Smooth muscle cell (in vitro differentiated cells): ENCODE measurements around the gene CPOX. TPM values are rescaled to one million over a fixed set of nuclear protein-coding genes. Genes with fewer than 3 reads are reported as not detected.
"Not testable (repeated sequence)": the region's sequence is repeated elsewhere in the genome, so short reads cannot be mapped to it uniquely, and the experiment has no call there.

Experiments
- DNase-seq: peaks from one replicate; lab custom pipeline; 2025; ENCODE audit not compliant: unreplicated experiment; lab: John Stamatoyannopoulos, UW
- H2AFZ ChIP-seq: fragments of 200-600 bp; sonication (generic); 2 replicates; pipeline ENCODE4 v1.6.0; 2016; ENCODE audit warnings: antibody characterized with exemption, low read depth, mild to moderate bottlenecking
- H3F3A ChIP-seq: fragments of 200-600 bp; sonication (generic); 2 replicates; pipeline ENCODE4 v1.6.0; 2017; ENCODE audit warnings: antibody characterized with exemption, low read depth
- H3K27ac ChIP-seq: fragments of 200-600 bp; sonication (generic); 2 replicates; pipeline ENCODE4 v1.5.1; 2016; ENCODE audit warnings: low read depth, mild to moderate bottlenecking
- H3K27me3 ChIP-seq: fragments of 200-600 bp; sonication (generic); 2 replicates; pipeline ENCODE4 v1.6.1; 2016; ENCODE audit warnings: low read depth, mild to moderate bottlenecking
- H3K36me3 ChIP-seq: fragments of 200-600 bp; sonication (generic); 2 replicates; pipeline ENCODE4 v1.5.1; 2016; ENCODE audit warnings: low read depth
- H3K4me1 ChIP-seq: fragments of 200-600 bp; sonication (generic); 2 replicates; pipeline ENCODE4 v1.5.1; 2016; ENCODE audit warnings: low read depth
- H3K4me2 ChIP-seq: fragments of 200-600 bp; sonication (generic); 2 replicates; pipeline ENCODE4 v1.6.0; 2016; ENCODE audit warnings: mild to moderate bottlenecking
- H3K4me3 ChIP-seq: fragments of 200-600 bp; sonication (generic); 2 replicates; pipeline ENCODE4 v1.5.1; 2016; ENCODE audit warnings: mild to moderate bottlenecking
- H3K79me2 ChIP-seq: fragments of 200-600 bp; sonication (generic); 2 replicates; pipeline ENCODE4 v1.6.0; 2016; ENCODE audit warnings: low read depth, mild to moderate bottlenecking
- H3K9ac ChIP-seq: fragments of 200-600 bp; sonication (generic); 2 replicates; pipeline ENCODE4 v1.6.0; 2016; ENCODE audit warnings: low read depth
- H3K9me3 ChIP-seq: fragments of 200-600 bp; sonication (generic); replicated peaks from 2 replicates; pipeline ENCODE4 v1.5.1; 2016; ENCODE audit warnings: low read depth
- H4K20me1 ChIP-seq: fragments of 200-600 bp; sonication (generic); 2 replicates; pipeline ENCODE4 v1.6.0; 2016; ENCODE audit warnings: low read depth
- CTCF ChIP-seq: fragments of 200-600 bp; sonication (generic); IDR thresholded peaks from 2 replicates; pipeline ENCODE4 v1.5.1; 2017; ENCODE audit warnings: borderline replicate concordance, mild to moderate bottlenecking, antibody characterized with exemption; ENCODE audit not compliant: insufficient read depth, poor library complexity, severe bottlenecking
- whole genome bisulfite sequencing: methylation state at CpG from one replicate; pipeline ENCODE4 v1.1.7; 2016; ENCODE audit warnings: low lambda C conversion rate; 5-methylcytosine and 5-hydroxymethylcytosine counted together
- polyA plus RNA-seq: library from polyadenylated mRNA; unstranded; fragments of >200 nt; fragmentation: Nextera tagmentation; extraction: Ambion mirVana; gene quantifications from 2 replicates; pipeline ENCODE4 v1.2.1, GENCODE V29; 2016
- total RNA-seq: library from RNA; depleted of rRNA; stranded (reverse); fragments of >200 nt; gene quantifications from 2 replicates; pipeline ENCODE4 v1.2.3, GENCODE V29; 2014

The CPOX gene
- total and polyA plus RNA-seq, 2 experiments from 2014 or later, result 19.3 to 44.8 TPM

- H3K4me1 ChIP-seq, result peaks cover 6% of the 10 kb centered on the region
These were observed 31.5 kb downstream of the CPOX start for GRCh38 chr3:98561727-98562521.

GRCh38 chr3:98560911-98561310, 32.5 kb downstream of the CPOX start:
- Histone ChIP-seq H3K36me3 (no peaks in the 10 kb centered on the region), H3K27ac (no peak overlapping the region), H3K27me3 (no peaks in the 10 kb centered on the region), H3K4me1 (peaks cover 6% of the 10 kb centered on the region), H3K79me2 (no peaks in the 10 kb centered on the region), H3F3A (no peaks in the 10 kb centered on the region), H2AFZ (no peak overlapping the region), H3K9me3 (no peaks in the 10 kb centered on the region), H3K4me2 (no peak overlapping the region), H3K9ac (no peak overlapping the region), H3K4me3 (no peak overlapping the region), H4K20me1 (no peaks in the 10 kb centered on the region)
- no peak for TF ChIP-seq CTCF
- 93% methylated on average over 2 of the region's 2 CpGs for WGBS
- DNase-seq, result no peak

More at GRCh38 chr3:98561727-98562521, 31.5 kb downstream of the CPOX start:
- TF ChIP-seq CTCF, result no peak
- Histone ChIP-seq H3K27me3 (no peaks in the 10 kb centered on the region), H2AFZ (no peak overlapping the region), H3K36me3 (no peaks in the 10 kb centered on the region), H3K27ac (peak overlapping the region; percentile 1), H3K4me3 (no peak overlapping the region), H3K4me2 (peak overlapping the region; percentile 65), H3F3A (no peaks in the 10 kb centered on the region), H4K20me1 (no peaks in the 10 kb centered on the region), H3K9me3 (no peaks in the 10 kb centered on the region), H3K79me2 (no peaks in the 10 kb centered on the region), H3K9ac (no peak overlapping the region)
- 76% methylated on average over 5 of the region's 5 CpGs for WGBS
- DNase-seq, result no peak

- H3K4me2 ChIP-seq, H3K36me3 ChIP-seq, H2AFZ ChIP-seq, H3K79me2 ChIP-seq, DNase-seq, H3F3A ChIP-seq, H3K4me3 ChIP-seq, H4K20me1 ChIP-seq, H3K4me1 ChIP-seq, H3K27me3 ChIP-seq, H3K27ac ChIP-seq, H3K9ac ChIP-seq, H3K9me3 ChIP-seq: not testable (repeated sequence)
- WGBS, result 97% methylated on average over 2 of the region's 2 CpGs
These were observed 33.6 kb downstream of the CPOX start for GRCh38 chr3:98559769-98560168.

- Histone ChIP-seq H3K9ac (no peak overlapping the region), H2AFZ (no peak overlapping the region), H3K27me3 (no peaks in the 10 kb centered on the region), H4K20me1 (no peaks in the 10 kb centered on the region), H3F3A (no peaks in the 10 kb centered on the region), H3K4me3 (no peak overlapping the region), H3K36me3 (no peaks in the 10 kb centered on the region), H3K79me2 (no peaks in the 10 kb centered on the region), H3K4me2 (no peak overlapping the region), H3K4me1 (no peaks in the 10 kb centered on the region), H3K9me3 (no peaks in the 10 kb centered on the region), H3K27ac (peak overlapping the region; percentile 75)
- no peak for DNase-seq
- no peak for TF ChIP-seq CTCF
- WGBS, result 84% methylated on average over 6 of the region's 6 CpGs
These were observed 35.1 kb downstream of the CPOX start for GRCh38 chr3:98558100-98558827.
